ENCODE measurements around the gene UNC13A.

The UNC13A gene

DNA sequence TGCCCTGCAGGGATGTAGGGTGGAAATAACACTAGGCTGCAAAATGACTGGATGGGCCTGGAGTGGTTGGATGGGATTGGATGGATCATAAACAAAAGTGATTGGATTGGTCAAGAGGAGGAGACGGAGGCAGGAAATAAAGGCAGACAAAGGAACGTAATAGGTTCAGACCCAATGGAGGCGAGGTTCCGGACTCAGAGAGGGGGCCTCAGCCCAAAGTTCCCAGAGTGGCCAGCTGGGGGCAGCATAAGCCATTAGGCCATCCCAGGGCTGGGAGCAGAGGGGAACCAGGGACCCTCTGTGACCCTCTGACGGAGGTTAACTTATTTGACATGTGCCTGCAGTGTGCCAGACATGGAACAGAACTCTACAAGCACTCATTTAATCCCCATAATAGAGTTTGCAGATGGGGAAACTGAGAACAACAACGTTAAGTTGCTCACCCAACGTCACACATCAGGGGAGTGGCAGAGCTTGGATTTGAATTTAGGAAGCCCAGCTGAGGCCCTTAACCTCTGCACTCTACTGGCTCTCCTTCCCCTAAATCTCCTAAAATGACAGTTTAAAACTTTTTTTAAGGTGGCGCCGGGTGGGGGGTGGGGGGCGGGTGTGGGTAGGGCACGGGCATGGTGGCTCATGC lies 15.8 kb upstream of the UNC13A start:
- H3K4me3 ChIP-seq (ENCODE audit: low read length): no peak overlapping the region
- WGBS: 74% methylated on average over 11 of the region's 11 CpGs

DNA sequence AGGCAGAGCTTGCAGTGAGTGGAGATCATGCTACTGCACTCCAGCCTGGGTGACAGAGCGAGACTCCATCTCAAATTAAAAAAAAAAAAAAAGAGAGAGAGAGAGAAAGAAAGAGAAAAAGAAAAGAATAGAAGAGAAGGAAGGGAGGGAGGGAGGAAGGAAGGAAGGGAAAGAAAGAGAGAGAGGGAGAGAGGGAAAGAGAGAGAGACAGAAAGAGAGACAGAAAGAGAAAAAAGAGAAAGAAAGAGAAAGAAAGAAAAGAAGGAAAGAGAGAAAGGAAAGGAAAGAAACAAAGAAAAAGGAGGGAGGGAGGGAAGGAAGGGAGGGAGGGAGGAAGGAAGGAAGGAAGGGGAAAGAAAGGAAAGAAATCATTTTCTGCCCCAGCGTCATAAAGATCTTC lies 7.0 kb upstream of the UNC13A start:
- Histone ChIP-seq H3K9me3 (ENCODE audit: insufficient read depth, low read depth, low read length) (no peaks in the 10 kb centered on the region), H3K4me3 (ENCODE audit: low read length) (no peak overlapping the region), H3K27me3 (ENCODE audit: insufficient read depth, low read length) (peaks cover 5% of the 10 kb centered on the region; the same call in 1 of the 2 replicates), H3K4me1 (ENCODE audit: insufficient read depth, low read length) (no peaks in the 10 kb centered on the region), H3K27ac (ENCODE audit: low read depth, low read length) (no peak overlapping the region), H3K36me3 (ENCODE audit: insufficient read depth, low read length) (no peaks in the 10 kb centered on the region), H3K9ac (ENCODE audit: low read depth, low read length) (no peak overlapping the region)
- WGBS: 100% methylated on average over 1 of the region's 2 CpGs

More for the DNA sequence above, 15.8 kb upstream of the UNC13A start:
- no peaks in the 10 kb centered on the region for H3K36me3 ChIP-seq (ENCODE audit: insufficient read depth, low read length)
- H3K27me3 ChIP-seq (ENCODE audit: insufficient read depth, low read length): no peaks in the 10 kb centered on the region
- H3K9ac ChIP-seq (ENCODE audit: low read depth, low read length): no peak overlapping the region
- no peaks in the 10 kb centered on the region for H3K9me3 ChIP-seq (ENCODE audit: insufficient read depth, low read depth, low read length)
- no peak overlapping the region for H3K27ac ChIP-seq (ENCODE audit: low read depth, low read length)
- H3K4me1 ChIP-seq (ENCODE audit: insufficient read depth, low read length): no peaks in the 10 kb centered on the region

DNA sequence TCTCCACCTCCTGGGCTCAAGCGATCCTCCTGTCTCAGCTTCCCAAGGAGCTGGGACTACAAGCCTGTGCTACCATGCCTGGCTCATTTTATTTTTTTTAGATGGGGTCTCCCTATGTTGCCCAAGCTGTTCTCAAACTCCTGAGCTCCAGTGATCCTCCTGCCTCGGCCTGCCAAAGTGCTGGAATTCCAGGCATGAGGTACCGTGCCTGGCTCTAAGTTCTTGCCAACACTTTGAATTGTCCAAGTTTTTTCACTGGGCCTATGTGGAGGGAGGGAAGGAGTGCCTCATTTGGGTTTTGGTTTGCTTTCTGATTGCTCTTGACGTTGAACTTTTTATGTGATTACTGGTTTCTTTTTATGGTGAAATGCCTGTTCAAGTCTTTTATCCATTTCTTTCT lies 4.4 kb upstream of the UNC13A start:
- 85% methylated on average over 4 of the region's 4 CpGs for WGBS
- Histone ChIP-seq H3K27me3 (ENCODE audit: insufficient read depth, low read length) (peaks cover 5% of the 10 kb centered on the region; the same call in 1 of the 2 replicates), H3K27ac (ENCODE audit: low read depth, low read length) (no peak overlapping the region), H3K9me3 (ENCODE audit: insufficient read depth, low read depth, low read length) (no peaks in the 10 kb centered on the region), H3K4me3 (ENCODE audit: low read length) (no peak overlapping the region), H3K36me3 (ENCODE audit: insufficient read depth, low read length) (no peaks in the 10 kb centered on the region), H3K4me1 (ENCODE audit: insufficient read depth, low read length) (peaks cover 5% of the 10 kb centered on the region; the same call in 1 of the 2 replicates), H3K9ac (ENCODE audit: low read depth, low read length) (no peak overlapping the region)

DNA sequence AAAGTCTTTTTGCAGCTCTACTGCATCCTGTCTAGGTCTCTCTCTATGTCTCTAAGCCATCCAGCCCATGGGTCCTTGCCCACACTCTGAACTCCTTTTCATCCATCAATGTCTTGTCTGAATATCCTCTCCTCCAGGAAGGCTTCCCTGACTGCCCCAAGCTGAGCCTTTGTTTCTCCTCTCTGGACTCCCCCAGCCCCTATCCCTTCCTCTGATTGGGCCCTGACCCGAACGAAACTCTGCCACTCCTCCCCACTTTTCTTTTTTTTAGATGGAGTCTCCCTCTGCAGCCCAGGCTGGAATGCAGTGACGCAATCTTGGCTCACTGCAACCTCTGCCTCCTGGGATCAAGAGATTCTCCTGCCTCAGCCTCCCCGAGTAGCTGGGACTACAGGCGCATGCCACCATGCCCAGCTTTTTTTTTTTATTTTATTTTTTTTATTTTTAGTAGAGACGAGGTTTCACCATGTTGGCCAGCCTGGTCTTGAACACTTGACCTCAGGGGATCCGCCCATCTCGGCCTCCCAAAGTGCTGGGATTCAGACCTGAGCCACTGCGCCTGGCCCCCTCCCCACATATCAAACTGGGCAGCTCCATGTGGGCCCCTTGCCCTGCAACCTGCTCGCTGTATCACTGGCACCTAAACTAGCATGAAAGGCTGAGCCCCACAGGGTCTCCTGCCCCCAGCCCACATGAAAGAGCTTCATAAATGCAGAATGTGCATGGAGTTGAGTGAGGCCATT lies 870 bp upstream of the UNC13A start:
- H3K9me3 ChIP-seq (ENCODE audit: insufficient read depth, low read depth, low read length): no peaks in the 10 kb centered on the region
- no peak overlapping the region for H3K9ac ChIP-seq (ENCODE audit: low read depth, low read length)
- no peaks in the 10 kb centered on the region for H3K27me3 ChIP-seq (ENCODE audit: insufficient read depth, low read length)
- H3K27ac ChIP-seq (ENCODE audit: low read depth, low read length): no peak overlapping the region; the same call in 1 of the 2 replicates
- 62% methylated on average over 9 of the region's 10 CpGs for WGBS
- H3K4me1 ChIP-seq (ENCODE audit: insufficient read depth, low read length): peaks cover 8% of the 10 kb centered on the region; the same call in 1 of the 2 replicates
- no peaks in the 10 kb centered on the region for H3K36me3 ChIP-seq (ENCODE audit: insufficient read depth, low read length)
- peak overlapping the region; percentile 81 for H3K4me3 ChIP-seq (ENCODE audit: low read length)

DNA sequence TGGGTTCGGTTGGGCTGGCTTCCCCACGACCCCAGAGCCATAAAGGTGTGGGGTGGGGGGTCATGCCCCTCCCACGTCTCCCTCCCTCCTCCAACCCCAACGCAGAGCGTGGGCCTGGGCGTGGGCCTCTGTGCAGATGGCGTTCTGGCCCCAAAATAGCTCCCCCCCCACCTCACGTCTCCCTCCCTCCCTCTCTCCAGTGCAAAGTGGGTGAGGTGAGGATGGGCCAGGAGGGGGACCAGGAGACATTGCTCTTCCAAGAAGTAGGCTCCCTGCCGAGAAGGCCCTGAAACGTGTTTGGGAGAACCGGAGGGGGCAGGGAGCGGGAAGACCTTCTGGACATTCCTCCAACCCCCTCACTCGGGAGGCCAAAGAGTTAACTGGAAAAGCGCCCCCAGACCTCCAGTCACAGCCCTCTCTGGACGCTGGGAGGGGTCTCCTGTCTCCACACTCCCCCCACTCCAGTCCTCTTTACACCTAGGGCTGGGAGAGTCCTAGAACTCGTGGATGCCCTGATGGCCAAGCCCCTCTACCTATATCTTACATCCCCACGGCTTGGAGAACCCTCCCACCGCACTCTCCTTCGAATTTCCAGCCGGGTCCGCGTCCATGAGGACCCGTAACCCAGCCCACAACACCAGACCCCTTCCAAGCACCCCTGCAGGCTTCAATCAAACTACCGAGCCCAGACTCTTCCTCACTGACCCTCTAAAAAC lies 855 bp downstream of the UNC13A start:
- Histone ChIP-seq H3K4me3 (ENCODE audit: low read length) (peak overlapping the region; percentile 81), H3K27ac (ENCODE audit: low read depth, low read length) (peak overlapping the region; percentile 91), H3K27me3 (ENCODE audit: insufficient read depth, low read length) (no peaks in the 10 kb centered on the region), H3K36me3 (ENCODE audit: insufficient read depth, low read length) (no peaks in the 10 kb centered on the region), H3K4me1 (ENCODE audit: insufficient read depth, low read length) (peaks cover 8% of the 10 kb centered on the region; the same call in 1 of the 2 replicates), H3K9me3 (ENCODE audit: insufficient read depth, low read depth, low read length) (no peaks in the 10 kb centered on the region), H3K9ac (ENCODE audit: low read depth, low read length) (peak overlapping the region; percentile 64)
- WGBS: under 1% methylated on average over 17 of the region's 24 CpGs

DNA sequence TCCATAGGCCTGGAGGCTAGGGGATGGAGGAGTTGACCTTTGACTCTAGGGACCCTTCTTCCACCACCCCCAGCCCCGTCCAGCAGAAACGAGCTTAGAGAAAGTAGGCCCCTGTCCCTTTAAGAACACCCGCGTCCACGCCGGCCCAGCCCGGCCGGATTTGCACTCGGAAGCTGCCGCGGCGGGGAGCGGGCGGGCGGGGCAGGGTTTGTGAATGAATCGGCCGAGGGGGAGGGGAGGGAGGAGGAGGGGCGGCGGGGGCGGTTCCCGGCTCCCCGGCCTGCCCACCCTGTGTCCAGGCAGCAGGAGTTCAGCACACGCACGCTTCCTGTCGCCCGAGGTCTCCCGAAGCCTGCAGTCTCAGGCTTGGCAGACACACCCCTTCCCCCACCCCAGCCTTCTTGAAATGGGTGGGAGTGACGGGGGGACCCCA lies 1.5 kb downstream of the UNC13A start:
- under 1% methylated on average over 28 of the region's 28 CpGs for WGBS
- no peaks in the 10 kb centered on the region for H3K36me3 ChIP-seq (ENCODE audit: insufficient read depth, low read length)
- peak overlapping the region; percentile 81 for H3K4me3 ChIP-seq (ENCODE audit: low read length)
- H3K9me3 ChIP-seq (ENCODE audit: insufficient read depth, low read depth, low read length): no peaks in the 10 kb centered on the region
- peak overlapping the region; percentile 91 for H3K27ac ChIP-seq (ENCODE audit: low read depth, low read length)
- H3K4me1 ChIP-seq (ENCODE audit: insufficient read depth, low read length): peaks cover 8% of the 10 kb centered on the region; the same call in 1 of the 2 replicates
- no peaks in the 10 kb centered on the region for H3K27me3 ChIP-seq (ENCODE audit: insufficient read depth, low read length)
- peak overlapping the region; percentile 64; the same call in 1 of the 2 replicates for H3K9ac ChIP-seq (ENCODE audit: low read depth, low read length)

DNA sequence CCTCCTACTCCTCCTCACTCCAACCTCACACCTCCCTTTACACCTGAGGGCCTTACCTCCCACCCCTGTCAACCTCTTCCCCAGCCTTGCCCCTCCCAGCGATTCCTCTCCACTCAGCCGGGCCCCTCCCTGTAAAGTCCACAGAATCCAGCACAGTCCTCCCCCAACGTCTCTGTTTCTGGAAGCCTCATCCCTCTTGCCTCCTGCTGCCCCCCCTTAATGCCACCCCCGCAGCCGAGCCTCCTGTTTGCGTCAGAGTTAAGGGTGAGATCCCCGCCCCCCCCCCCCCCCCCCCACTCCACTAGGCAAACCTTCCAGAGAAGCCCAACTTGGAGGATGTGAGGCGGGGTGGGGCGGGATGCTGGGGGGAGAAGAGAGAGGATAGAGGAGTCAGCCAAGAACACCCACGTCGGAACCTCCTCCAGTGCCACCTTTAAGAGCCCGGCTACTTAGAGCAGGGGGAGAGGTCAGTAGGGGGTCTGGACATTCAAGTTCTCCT lies 2.1 kb downstream of the UNC13A start:
- Histone ChIP-seq H3K27ac (ENCODE audit: low read depth, low read length) (peak overlapping the region; percentile 84), H3K9ac (ENCODE audit: low read depth, low read length) (peak overlapping the region; percentile 51; the same call in 1 of the 2 replicates), H3K27me3 (ENCODE audit: insufficient read depth, low read length) (no peaks in the 10 kb centered on the region), H3K36me3 (ENCODE audit: insufficient read depth, low read length) (no peaks in the 10 kb centered on the region), H3K4me3 (ENCODE audit: low read length) (peak overlapping the region; percentile 81), H3K9me3 (ENCODE audit: insufficient read depth, low read depth, low read length) (no peaks in the 10 kb centered on the region), H3K4me1 (ENCODE audit: insufficient read depth, low read length) (peaks cover 8% of the 10 kb centered on the region; the same call in 1 of the 2 replicates)
- under 1% methylated on average over 7 of the region's 12 CpGs for WGBS

DNA sequence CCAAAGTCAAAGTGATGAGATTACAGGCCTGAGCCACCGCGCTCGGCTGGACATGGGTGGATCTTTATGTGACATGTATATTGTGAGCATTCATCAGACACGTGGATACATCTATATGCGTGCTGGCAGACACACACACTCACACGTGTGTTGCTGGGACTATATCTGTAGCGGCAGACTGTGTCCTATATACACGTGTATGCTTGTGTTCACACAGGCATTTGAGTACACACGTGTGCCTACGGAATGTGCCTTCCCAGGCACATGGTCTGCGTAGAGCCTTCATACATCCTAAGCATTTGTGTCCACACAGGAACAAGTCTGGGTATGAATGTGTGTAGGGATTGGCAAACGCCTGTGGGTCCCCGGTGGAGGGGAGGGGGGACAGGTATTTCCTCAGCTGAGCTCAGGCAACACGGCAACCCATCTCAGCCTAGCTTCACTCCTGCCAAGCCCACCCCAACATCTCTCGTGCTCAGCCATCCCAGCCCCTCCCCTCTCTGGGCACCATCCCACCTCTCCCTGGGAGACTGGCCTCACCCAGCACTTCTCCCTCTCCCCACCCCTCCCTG lies 2.6 kb downstream of the UNC13A start:
- H3K4me3 ChIP-seq (ENCODE audit: low read length): peak overlapping the region; percentile 81
- no peaks in the 10 kb centered on the region for H3K36me3 ChIP-seq (ENCODE audit: insufficient read depth, low read length)
- no peak overlapping the region for H3K27ac ChIP-seq (ENCODE audit: low read depth, low read length)
- H3K4me1 ChIP-seq (ENCODE audit: insufficient read depth, low read length): peaks cover 8% of the 10 kb centered on the region; the same call in 1 of the 2 replicates
- no peaks in the 10 kb centered on the region for H3K9me3 ChIP-seq (ENCODE audit: insufficient read depth, low read depth, low read length)
- WGBS: 61% methylated on average over 15 of the region's 15 CpGs
- H3K9ac ChIP-seq (ENCODE audit: low read depth, low read length): no peak overlapping the region
- no peaks in the 10 kb centered on the region for H3K27me3 ChIP-seq (ENCODE audit: insufficient read depth, low read length)

DNA sequence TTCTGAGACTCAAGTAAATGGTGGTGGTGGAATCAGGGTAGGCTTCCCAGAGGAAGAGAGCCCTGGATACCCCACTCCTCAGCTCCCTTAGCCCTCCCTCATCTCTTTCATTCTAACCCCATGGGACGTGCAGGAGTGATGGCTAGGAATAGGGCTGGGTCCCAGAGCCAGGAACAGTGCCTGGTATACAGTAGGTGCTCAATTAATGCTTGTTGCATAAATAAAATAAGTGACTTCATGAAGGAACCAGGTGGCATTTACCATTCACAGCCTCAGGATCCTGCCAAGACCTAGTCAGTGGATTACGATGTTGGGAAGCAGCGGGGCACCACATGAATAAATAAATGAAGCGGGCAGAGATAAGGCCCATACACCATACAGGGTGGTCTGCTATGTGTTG lies 3.9 kb downstream of the UNC13A start:
- H3K27me3 ChIP-seq (ENCODE audit: insufficient read depth, low read length): no peaks in the 10 kb centered on the region
- WGBS: 93% methylated on average over 4 of the region's 4 CpGs
- H3K36me3 ChIP-seq (ENCODE audit: insufficient read depth, low read length): no peaks in the 10 kb centered on the region
- no peaks in the 10 kb centered on the region for H3K9me3 ChIP-seq (ENCODE audit: insufficient read depth, low read depth, low read length)
- peaks cover 12% of the 10 kb centered on the region for H3K4me1 ChIP-seq (ENCODE audit: insufficient read depth, low read length)
- H3K27ac ChIP-seq (ENCODE audit: low read depth, low read length): no peak overlapping the region
- H3K4me3 ChIP-seq (ENCODE audit: low read length): no peak overlapping the region
- H3K9ac ChIP-seq (ENCODE audit: low read depth, low read length): no peak overlapping the region

DNA sequence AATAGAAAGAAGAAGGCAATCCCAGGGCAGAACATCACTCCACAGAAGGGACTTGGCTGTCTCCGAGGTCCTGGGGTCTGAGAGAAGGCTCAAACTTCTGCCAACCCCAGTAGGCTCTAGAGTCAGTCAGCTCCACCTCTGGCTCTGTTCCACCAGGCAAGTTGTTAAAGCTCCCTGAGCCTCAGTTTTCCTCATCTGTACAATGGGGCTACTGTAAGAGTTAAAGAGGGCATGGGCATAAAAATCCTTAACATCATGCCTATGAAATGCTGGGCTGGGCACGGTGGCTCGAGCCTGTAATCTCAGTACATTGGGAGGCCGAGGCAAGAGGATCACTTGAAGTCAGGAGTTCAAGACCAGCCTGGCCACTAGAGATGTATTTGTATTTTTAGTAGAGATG lies 5.1 kb downstream of the UNC13A start:
- Histone ChIP-seq H3K27ac (ENCODE audit: low read depth, low read length) (no peak overlapping the region), H3K4me3 (ENCODE audit: low read length) (no peak overlapping the region), H3K9me3 (ENCODE audit: insufficient read depth, low read depth, low read length) (no peaks in the 10 kb centered on the region), H3K36me3 (ENCODE audit: insufficient read depth, low read length) (no peaks in the 10 kb centered on the region), H3K4me1 (ENCODE audit: insufficient read depth, low read length) (peaks cover 7% of the 10 kb centered on the region; the same call in 1 of the 2 replicates), H3K27me3 (ENCODE audit: insufficient read depth, low read length) (no peaks in the 10 kb centered on the region), H3K9ac (ENCODE audit: low read depth, low read length) (no peak overlapping the region)
- 93% methylated on average over 4 of the region's 4 CpGs for WGBS
